GM18502 (cell line): ENCODE measurements around the gene HS6ST2.
"Not testable (repeated sequence)": the region's sequence is repeated elsewhere in the genome, so short reads cannot be mapped to it uniquely, and the experiment has no call there.

ENCODE experiments used
- ATAC-seq: cut with Tn5 transposase; IDR thresholded peaks from one replicate; pipeline ENCODE4 v1.9.1; 2021; ENCODE audit warnings: mild to moderate bottlenecking; ENCODE audit not compliant: unreplicated experiment, poor library complexity

The HS6ST2 gene

DNA sequence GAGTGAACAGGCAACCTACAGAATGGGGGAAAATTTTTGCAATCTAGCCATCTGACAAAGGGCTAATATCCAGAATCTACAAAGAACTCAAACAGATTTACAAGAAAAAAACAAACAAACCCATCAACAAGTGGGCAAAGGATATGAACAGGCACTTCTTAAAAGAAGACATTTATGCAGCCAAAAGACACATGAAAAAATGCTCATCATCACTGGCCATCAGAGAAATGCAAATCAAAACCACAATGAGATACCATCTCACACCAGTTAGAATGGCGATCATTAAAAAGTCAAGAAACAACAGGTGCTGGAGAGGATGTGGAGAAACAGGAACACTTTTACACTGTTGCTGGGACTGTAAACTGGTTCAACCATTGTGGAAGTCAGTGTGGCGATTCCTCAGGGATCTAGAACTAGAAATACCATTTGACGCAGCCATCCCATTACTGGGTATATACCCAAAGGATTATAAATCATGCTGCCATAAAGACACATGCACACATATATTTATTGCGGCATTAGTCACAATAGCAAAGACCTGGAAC is 13.3 kb downstream of the HS6ST2 start:
- ATAC-seq, result not testable (repeated sequence)

DNA sequence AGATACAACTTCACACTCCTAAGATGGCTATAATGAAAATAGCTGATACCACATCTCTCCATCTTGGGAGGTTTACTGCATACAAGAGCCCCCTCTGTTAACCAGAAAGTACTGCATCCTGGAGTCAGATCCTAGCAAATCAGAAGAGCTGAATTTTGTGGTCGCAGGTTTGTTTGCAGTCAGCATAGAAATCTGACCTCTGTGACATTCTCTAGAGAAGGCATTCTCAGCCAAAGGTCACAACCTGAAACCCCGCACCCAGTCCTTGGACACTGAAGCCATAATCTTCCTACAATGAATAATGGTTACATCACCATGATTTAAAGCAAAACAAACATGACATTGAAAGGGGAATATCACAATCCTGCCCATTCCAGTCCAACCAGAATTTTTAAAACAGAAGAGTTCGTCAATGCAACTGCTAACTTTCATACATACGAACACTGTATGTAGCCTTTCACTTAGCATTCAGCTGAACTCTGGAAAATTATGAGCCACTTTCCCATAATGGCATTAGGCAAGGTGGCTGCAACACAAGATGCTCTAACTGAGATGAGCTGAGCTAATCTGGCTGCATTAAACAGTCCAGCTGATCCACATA is 17.6 kb downstream of the HS6ST2 start:
- no peak for ATAC-seq

GRCh38 chrX:132933170-132933569 is 25.3 kb downstream of the HS6ST2 start:
- ATAC-seq, result no peak

DNA sequence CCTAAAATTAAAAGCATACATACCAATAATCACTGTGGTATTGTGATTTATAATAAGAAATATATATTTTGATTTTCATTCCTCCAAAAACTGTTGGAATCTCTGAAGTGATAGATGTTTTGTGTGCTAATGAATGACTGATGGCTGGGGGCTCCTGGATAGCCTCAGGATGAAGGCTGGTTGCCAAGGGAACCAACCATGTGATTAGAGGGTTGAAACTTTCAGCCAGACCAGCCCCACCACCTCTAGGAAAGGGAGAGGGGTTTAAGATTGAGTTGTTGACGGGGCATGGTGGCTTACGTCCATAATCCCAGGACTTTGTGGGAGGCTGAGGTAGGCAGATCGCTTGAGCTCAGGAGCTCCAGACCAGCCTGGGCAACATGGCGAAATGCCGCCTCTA is 34.0 kb downstream of the HS6ST2 start:
- ATAC-seq, result no peak

- ATAC-seq, result no peak
Observed at GRCh38 chrX:132918523-132918922, 39.9 kb downstream of the HS6ST2 start.

- ATAC-seq, result no peak
Observed at GRCh38 chrX:132916349-132916748, 42.1 kb downstream of the HS6ST2 start.

DNA sequence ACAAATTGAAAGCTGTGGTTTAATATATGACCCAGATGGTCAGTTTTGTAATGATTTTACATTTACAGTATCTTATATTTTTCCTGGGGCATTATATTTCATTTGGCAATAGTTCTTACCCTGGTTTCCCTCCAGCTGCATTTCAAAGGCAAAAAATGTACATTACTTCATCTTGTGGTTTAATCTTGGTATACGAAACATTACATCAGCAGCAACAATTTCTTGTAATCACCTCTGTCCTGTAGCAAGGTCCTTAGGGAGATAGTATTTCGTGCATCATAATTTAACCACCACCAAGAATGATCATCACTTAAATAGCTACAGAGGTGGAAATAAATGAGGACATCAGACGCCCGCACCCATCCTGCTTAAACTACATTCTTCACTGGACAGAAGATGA is 48.8 kb downstream of the HS6ST2 start:
- ATAC-seq, result no peak

DNA sequence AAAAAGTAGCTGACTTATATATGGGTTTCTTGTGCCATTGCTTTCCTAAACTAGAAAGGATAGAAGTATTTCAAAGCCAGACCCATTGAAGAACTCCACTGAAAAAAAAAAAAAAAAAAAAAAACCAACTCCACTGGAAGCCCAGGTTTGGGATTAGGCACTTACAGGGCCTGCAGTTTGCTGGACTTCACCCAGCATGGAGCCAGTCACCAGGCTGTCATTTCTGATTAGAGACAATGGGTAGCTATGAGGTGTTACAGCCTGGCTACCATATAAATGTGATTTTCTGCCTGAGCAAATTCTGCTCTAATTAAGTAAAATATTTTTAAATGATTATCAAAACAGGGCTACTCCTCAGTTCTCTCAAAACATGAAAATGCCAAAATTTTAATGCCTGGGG is 49.5 kb downstream of the HS6ST2 start:
- no peak for ATAC-seq

GRCh38 chrX:132900633-132901293 is 57.7 kb downstream of the HS6ST2 start:
- ATAC-seq, result no peak

- no peak for ATAC-seq
Observed at GRCh38 chrX:132887569-132887968, 70.9 kb downstream of the HS6ST2 start.

GRCh38 chrX:132883358-132883915 is 75.0 kb downstream of the HS6ST2 start:
- no peak for ATAC-seq

DNA sequence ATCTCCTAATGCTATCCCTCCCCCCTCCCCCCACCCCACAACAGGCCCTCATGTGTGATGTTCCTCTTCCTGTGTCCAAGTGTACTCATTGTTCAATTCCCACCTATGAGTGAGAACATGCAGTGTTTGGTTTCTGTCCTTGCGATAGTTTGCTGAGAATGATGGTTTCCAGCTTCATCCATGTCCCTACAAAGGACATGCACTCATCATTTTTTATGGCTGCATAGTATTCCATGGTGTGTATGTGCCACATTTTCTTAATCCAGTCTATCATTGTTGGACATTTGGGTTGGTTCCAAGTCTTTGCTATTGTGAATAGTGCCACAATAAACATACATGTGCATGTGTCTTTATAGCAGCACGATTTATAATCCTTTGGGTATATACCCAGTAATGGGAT is 77.7 kb downstream of the HS6ST2 start:
- not testable (repeated sequence) for ATAC-seq

DNA sequence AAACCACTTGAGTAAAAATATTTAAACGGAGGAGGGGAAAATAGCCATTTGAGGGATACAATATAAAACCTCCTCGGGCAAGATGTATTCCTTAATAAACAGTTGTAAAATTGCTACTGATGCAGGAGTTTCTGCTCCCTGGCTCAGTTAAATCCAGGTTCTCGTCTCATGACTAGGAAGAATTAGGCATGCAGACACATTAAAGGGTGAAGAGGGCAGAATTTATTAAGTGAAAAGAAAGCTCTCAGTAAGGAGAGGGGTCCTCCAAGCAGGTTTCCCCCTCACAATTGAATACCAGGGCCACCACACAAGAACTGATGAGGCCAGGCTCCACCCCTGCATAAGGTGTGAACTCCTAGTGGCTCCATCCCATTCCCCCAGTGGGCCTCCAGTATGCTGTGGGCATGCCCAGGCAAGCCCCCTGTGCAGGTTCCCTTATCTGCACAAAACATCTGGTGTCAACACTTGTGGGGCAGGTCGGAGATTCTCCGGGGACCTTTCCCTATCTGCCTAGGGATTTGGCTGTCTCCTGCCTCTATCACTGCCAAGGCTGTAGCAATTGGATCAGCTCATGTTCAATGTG is 80.4 kb downstream of the HS6ST2 start:
- no peak for ATAC-seq

- ATAC-seq, result no peak
Observed at GRCh38 chrX:132876523-132877338, 81.7 kb downstream of the HS6ST2 start.

DNA sequence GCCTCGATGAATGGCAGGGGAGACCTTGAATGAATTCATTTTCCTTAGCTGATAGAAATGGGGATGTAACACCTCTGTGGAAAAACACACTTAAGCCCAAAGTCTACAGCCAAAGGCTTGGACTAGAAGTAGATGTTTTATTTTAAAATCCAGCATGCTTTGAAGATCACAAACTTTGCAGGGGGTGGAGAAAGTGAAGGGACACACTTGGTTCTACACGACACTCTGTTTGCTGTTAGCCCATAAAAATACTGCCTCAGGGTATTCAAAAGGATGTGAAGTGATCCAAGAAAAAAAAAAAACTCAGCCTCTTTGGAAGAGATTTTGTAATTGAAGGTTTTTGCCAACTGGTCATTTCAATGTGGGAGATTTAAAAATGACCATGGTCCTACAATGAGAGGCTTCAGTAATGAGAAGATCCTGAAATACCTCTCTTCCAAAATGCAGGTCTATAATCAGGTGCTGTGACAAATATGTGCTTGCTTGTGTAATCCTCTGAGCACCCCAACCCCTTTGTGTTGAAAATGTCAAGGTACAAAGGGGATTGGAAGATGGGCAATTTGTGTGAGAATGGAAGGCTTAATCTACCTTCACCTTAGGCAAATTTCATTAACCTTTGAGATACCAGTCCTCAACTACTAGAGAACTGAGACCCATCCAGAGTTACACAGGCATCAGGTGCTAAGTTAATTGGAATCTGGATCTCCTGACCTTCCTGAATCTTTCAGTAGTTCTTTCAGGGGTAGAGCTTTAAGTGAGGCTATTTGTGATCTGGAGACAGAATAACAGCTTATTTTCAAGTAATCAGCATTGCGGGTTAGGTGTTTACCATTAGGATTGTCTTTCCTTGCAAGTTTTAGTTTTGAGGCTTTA is 82.5 kb downstream of the HS6ST2 start:
- no peak for ATAC-seq

DNA sequence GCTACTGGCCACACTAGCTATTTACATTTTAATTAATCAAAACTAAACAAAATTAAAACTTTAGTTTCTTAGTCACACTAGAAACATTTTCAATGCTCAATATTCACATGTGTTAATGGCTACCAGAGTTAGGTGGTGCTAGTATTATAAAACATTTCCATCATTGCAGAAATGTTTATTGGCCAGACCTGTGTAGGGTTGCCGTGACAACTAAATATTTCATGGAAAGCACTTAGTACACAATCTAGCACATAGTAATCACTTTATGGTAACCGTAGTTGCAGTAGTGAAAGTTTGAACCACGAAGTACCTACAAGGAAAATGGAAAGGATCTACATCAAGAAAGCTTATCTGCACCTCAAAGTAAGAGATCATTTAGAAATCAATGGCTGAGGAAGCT is 95.9 kb downstream of the HS6ST2 start:
- ATAC-seq, result no peak

DNA sequence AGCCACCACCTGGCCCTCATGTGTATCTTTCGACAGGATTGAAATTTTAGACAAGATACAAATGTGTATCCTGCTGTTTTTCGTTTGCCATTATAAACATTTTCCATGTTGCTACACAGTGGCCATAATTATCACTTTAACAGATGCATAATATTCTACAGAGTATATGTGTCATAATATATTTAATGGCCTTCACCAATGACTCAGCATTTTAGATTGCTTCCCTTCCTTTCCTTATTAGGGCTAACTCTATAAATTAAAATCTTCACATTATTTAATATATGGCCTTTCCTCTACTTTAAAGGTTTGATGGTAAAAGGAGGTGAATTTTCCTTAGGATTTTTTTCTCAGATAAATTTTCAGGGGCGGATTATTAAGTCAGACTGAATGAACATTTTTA is 97.4 kb downstream of the HS6ST2 start:
- ATAC-seq, result no peak

- no peak for ATAC-seq
Observed at GRCh38 chrX:132860200-132860599, 98.2 kb downstream of the HS6ST2 start.

DNA sequence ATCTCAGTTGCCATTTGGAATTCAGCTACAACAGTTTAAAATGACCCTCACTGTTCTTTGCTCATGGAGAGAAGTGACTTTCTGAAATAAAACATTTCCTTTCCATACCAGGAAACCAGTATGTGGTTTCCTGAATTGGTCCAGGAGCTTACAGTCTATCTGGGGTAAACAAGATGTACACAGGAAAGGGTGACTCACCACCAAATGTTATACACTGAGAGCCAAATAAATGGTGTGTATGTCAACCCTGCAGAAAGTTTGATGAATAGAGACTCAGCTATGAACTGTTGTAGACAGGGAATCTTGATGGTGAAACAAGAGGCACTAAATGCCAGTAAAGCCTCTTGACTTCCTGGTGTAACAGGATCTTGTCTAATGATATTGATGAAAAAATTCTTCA is 100.4 kb downstream of the HS6ST2 start:
- no peak for ATAC-seq
